ACC112 (cell line): Measurements from ENCODE around the gene C5orf15.
"Not testable (repeated sequence)": the region's sequence is repeated elsewhere in the genome, so short reads cannot be mapped to it uniquely, and the experiment has no call there.

Experiments used
- H2AFZ ChIP-seq: fragments of 200-600 bp; sonication (generic); one replicate; pipeline ENCODE4 v1.6.0; 2017; ENCODE audit warnings: antibody characterized with exemption, low read length; ENCODE audit not compliant: unreplicated experiment
- H3K27ac ChIP-seq: fragments of 200-600 bp; sonication (generic); 2 replicates; pipeline ENCODE4 v1.5.1; 2014; ENCODE audit warnings: low read depth, mild to moderate bottlenecking, antibody characterized with exemption, low read length, moderate library complexity
- H3K27me3 ChIP-seq: fragments of 200-600 bp; sonication (generic); 2 replicates; pipeline ENCODE4 v1.6.1; 2014; ENCODE audit warnings: mild to moderate bottlenecking, antibody characterized with exemption, low read length, moderate library complexity, mixed read lengths; ENCODE audit not compliant: insufficient read depth
- H3K36me3 ChIP-seq: fragments of 200-600 bp; sonication (generic); 2 replicates; pipeline ENCODE4 v1.6.1; 2016; ENCODE audit warnings: mild to moderate bottlenecking, antibody characterized with exemption, low read length, moderate library complexity, mixed read lengths; ENCODE audit not compliant: insufficient read depth
- H3K4me1 ChIP-seq: fragments of 200-600 bp; sonication (generic); one replicate; pipeline ENCODE4 v1.6.1; 2016; ENCODE audit warnings: low read length, mixed read lengths; ENCODE audit not compliant: insufficient read depth, unreplicated experiment, control insufficient read depth
- H3K4me3 ChIP-seq: fragments of 200-600 bp; sonication (generic); 2 replicates; pipeline ENCODE4 v1.5.1; 2014; ENCODE audit warnings: mild to moderate bottlenecking, low read depth, low read length
- H3K79me2 ChIP-seq: fragments of 200-600 bp; sonication (generic); one replicate; pipeline ENCODE4 v1.6.0; 2016; ENCODE audit warnings: low read length; ENCODE audit not compliant: control insufficient read depth, unreplicated experiment, insufficient read depth

C5orf15 gene

DNA sequence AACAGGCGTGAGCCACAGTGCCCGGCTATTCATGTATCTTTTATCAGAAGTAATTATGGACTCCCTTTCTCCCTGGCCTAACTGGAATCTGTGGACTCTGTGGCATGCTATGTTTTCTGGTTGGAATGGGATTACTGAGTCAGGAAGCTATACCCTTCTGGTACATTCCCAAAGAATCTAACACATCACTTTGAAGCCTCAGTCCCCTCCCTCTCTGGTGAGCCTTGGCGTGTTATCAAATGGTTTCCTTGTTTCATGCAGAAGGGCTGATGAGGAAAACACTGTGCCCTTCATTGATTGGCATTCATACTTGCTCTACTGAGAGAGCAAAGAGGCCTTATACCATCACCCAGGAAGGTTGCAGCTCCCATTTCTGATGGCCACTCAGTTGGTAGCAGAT lies 22.9 kb downstream of the C5orf15 start:
- H2AFZ ChIP-seq = no peak overlapping the region
- no peak overlapping the region for H3K27ac ChIP-seq
- no peaks in the 10 kb centered on the region for H3K4me1 ChIP-seq
- H3K36me3 ChIP-seq = no peaks in the 10 kb centered on the region
- H3K27me3 ChIP-seq = no peaks in the 10 kb centered on the region
- no peaks in the 10 kb centered on the region for H3K79me2 ChIP-seq
- H3K4me3 ChIP-seq = no peak overlapping the region

DNA sequence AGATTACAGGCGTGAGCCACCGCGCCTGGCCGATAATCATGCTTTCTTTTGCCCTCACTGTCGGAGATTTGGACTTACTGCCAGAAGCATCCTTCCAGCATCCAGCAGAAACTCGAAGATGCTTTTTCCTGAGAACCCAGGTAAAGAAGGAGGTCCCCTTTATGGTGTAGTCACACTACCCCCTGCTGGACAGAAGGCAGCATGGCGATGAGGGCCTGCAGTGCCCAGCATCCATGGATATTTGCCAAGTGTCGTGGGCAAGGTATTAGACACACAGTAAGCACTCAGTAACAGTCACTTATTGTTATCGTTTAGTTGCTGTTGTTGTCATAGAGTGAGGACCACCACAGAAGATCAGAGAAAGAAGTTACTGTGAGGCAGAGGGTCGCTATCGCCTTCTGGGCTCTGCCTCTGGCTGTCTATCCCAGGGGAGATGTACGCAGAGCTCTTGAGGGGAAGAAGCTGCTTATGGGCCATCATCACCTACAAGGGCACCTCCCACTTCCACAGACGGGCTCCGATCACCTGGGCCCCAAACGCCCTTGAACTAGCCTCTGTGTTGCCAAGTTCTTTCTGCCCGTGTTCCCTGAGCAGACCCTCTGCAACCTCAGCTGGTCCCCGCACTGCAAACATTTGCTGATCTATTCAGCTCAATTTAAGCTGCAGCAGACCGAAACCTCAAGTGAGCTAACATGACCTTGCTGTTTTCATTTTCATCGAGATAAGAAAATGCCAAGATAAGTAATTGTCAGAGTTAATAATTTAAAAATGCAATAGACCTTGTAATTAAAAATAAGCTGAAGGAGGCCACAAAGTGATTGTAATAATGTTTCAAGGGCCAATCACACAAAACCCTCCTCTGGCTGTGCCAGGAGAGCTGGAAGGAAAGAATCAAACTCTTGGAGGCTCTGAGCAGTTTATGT lies 23.9 kb downstream of the C5orf15 start:
- Histone ChIP-seq H3K4me3 (no peak overlapping the region), H2AFZ (no peak overlapping the region)

DNA sequence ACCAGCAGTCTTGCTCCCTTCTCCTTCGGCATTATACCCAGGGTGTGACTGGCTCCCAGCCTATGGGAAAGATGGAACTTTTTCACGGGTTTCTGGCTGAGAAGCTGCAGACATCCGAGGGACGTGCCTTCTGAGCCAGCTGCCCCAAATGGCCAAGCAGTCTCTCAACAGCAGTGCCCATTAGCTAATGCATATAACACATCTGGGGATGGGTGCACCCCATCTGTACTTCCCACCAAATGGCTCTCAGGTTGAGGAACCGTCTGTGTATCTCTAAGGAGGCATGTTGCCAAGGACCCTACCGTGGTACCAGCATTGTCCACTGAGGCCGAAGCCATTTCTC lies 25.0 kb downstream of the C5orf15 start:
- no peaks in the 10 kb centered on the region for H3K79me2 ChIP-seq
- H3K4me1 ChIP-seq = no peaks in the 10 kb centered on the region
- H3K27ac ChIP-seq = no peak overlapping the region
- no peaks in the 10 kb centered on the region for H3K36me3 ChIP-seq
- H3K4me3 ChIP-seq = no peak overlapping the region
- no peaks in the 10 kb centered on the region for H3K27me3 ChIP-seq
- H2AFZ ChIP-seq = no peak overlapping the region

More for the DNA sequence above, 23.9 kb downstream of the C5orf15 start:
- Histone ChIP-seq H3K36me3 (no peaks in the 10 kb centered on the region), H3K4me1 (no peaks in the 10 kb centered on the region), H3K27me3 (no peaks in the 10 kb centered on the region), H3K79me2 (no peaks in the 10 kb centered on the region), H3K27ac (no peak overlapping the region)

DNA sequence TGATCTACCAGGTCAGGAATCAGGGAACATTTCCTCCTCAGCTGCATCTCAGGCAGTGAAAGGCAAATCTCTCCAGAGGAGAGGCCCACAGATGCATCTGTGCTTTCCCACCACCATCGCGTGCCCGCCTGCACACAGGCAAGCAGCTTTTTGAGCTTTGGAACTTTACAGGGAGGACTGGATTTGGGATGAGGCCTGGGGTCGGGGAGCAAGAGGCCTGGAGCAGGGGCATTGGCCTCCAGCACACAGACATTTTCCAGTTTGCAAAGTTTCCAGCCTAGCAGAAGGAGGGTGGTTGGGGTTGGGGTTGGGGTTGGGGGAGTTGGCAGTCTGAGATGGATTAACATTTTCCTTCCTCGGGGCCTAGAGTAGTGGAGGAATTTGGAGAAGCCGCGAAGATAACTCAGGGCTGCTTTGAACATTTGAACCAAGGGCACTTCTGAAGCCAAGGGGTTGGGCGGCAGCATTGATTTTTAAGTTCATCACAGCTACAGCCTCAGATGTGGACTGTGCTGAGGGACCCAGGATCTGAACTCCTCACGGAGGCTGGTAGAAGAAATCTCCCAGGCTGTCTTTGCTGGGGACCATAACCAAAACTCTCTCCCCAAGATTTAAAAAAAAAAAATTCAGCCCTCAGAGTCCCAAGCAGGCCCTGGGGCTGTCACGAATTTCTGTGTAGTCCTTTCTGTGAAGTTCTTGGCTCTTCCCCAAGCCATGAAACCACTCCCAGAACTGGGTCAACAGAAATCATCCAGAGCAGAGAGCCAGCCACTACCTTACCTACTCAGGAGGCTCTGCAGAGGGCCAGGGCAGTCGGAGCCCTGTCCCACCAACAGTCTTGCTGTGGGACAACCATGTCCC lies 25.6 kb downstream of the C5orf15 start:
- Histone ChIP-seq H3K27ac (no peak overlapping the region), H3K4me1 (no peaks in the 10 kb centered on the region), H3K36me3 (no peaks in the 10 kb centered on the region), H3K27me3 (no peaks in the 10 kb centered on the region), H3K4me3 (no peak overlapping the region), H2AFZ (no peak overlapping the region), H3K79me2 (no peaks in the 10 kb centered on the region)

DNA sequence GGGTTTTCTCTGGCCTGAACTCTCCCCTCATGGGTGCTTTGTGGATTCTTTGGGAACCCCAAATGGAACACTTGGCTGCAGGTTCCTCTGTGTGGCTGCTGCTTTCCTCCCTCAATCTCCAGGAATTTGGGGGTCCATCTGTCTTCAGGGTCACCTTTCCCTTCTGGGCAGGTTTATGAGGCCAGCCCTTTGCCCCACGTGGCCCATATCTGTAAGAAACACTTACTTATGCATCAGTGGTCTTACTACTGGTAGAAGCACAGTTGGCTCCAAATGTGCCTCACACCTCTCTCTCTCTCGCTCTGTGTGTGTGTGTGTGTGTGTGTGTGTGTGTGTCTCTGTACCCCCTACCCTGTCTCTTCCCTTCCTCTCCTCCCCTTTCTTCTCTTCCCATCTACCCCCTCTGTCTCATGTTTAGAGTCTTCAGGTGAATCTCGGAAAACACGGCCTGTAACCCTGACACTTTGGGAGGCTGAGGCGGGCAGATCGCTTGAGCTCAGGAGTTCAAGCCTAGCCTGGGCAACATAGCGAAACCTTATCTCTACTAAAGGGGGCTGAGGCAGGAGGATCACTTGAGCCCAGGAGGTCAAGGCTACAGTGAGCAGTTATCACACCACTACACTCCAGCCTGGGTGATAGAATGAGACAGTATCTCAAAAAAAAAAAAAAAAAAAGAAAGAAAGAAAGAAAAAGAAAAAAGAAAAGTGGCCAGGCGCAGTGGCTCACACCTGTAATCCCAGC lies 26.8 kb downstream of the C5orf15 start:
- no peak overlapping the region for H3K4me3 ChIP-seq
- no peaks in the 10 kb centered on the region for H3K79me2 ChIP-seq
- H3K4me1 ChIP-seq = no peaks in the 10 kb centered on the region
- H3K27ac ChIP-seq = no peak overlapping the region
- no peaks in the 10 kb centered on the region for H3K27me3 ChIP-seq
- H3K36me3 ChIP-seq = no peaks in the 10 kb centered on the region
- H2AFZ ChIP-seq = no peak overlapping the region

DNA sequence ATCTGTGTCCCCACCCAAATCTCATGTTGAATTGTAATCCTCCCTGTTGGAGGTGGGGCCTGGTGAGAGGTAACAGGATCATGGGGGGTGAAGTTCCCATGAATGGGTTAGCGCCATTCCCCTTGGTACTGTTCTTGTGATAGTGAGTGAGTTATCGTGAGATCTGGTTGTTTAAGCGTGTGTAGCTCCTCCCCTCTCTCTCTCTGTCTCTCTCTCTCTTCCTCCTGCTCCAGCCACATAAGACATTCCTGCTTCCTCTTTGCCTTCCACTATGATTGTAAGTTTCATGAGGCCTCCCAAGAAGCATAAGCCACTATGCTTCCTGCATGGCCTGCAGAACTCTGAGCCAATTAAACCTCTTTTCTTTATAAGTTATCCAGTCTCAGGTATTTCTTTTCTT lies 28.8 kb downstream of the C5orf15 start:
- no peaks in the 10 kb centered on the region for H3K36me3 ChIP-seq
- H3K27ac ChIP-seq = no peak overlapping the region
- H3K4me3 ChIP-seq = no peak overlapping the region
- no peak overlapping the region for H2AFZ ChIP-seq
- no peaks in the 10 kb centered on the region for H3K4me1 ChIP-seq
- no peaks in the 10 kb centered on the region for H3K79me2 ChIP-seq
- H3K27me3 ChIP-seq = no peaks in the 10 kb centered on the region

DNA sequence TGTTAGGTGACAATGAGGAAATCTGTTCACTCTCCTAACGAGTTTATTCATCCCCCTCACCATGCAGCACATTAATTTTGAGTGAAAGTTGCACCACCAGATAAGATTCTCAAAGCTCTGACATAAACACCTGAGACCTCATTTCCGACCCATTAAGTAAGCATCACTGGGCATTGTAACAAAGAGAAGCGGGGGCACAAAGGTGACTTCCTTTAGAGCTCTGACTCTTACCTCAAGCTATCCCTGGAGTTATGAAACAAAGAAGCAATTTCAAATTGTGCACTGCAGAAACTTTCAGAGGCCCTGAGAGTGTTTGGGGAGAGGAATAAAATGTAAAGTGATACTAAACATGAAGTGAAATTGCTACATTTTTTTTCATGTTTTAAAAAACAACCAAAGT lies 29.5 kb downstream of the C5orf15 start:
- Histone ChIP-seq H3K4me3 (no peak overlapping the region), H3K27me3 (no peaks in the 10 kb centered on the region), H2AFZ (no peak overlapping the region), H3K4me1 (no peaks in the 10 kb centered on the region), H3K36me3 (no peaks in the 10 kb centered on the region), H3K27ac (no peak overlapping the region), H3K79me2 (no peaks in the 10 kb centered on the region)

DNA sequence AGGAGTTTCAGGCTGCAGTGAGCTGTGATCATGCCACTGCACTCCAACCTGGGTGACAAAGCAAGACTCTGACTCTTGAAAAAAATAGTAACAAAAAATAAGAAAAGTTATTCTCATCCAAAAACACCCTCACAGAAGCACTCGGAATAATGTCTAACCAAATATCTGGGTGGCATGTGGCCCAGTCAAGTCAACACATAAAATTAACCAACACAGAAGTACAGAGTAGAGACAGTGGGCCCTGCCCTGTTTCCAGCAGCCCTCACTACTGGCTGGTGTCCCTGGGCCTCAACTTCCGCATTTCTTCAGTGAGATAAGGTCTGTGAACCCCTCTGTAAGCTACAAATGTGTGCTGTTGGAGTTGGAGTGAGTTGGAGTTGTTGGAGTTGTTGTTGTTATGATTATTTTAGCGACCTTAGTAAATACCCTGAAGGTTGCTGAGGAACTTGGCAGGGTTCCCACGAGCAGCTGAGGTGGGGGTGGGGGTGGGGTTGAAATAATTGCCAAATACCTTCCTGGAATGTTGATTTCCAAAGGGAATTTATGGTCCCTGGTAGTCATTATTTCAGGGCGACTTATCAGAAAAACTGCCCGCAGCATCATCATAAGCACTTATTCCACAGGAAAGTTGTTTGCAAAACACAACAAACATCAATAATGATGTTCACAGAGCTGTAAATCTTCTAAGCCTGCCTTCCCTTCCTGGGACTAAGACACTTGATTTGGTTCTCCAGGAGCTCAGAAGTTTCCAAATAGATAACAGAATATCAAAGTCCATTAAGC lies 30.2 kb downstream of the C5orf15 start:
- no peaks in the 10 kb centered on the region for H3K4me1 ChIP-seq
- H3K27ac ChIP-seq = no peak overlapping the region
- H3K36me3 ChIP-seq = no peaks in the 10 kb centered on the region
- H3K4me3 ChIP-seq = no peak overlapping the region
- no peak overlapping the region for H2AFZ ChIP-seq
- H3K79me2 ChIP-seq = no peaks in the 10 kb centered on the region
- no peaks in the 10 kb centered on the region for H3K27me3 ChIP-seq

DNA sequence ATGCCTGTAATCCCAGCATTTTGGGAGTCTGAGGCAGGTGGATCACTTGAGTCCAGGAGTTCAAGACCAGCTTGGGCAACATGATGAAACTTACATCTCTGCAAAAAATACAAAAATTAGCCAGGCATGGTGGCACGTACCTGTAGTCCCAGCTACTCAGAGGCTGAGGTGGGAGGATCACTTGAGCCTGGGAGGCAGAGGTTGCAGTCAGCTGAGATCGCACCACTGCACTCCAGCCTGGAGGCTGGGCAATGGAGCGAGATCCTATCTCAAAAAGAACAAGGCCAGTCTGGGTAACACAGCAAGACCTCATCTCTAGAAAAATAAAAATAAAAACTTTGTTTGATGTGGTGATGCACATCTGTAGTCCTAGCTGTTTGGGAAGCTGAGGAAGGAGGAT lies 30.8 kb downstream of the C5orf15 start:
- H3K36me3 ChIP-seq, H3K27me3 ChIP-seq, H3K4me3 ChIP-seq, H3K27ac ChIP-seq, H3K4me1 ChIP-seq, H2AFZ ChIP-seq, H3K79me2 ChIP-seq: not testable (repeated sequence)

DNA sequence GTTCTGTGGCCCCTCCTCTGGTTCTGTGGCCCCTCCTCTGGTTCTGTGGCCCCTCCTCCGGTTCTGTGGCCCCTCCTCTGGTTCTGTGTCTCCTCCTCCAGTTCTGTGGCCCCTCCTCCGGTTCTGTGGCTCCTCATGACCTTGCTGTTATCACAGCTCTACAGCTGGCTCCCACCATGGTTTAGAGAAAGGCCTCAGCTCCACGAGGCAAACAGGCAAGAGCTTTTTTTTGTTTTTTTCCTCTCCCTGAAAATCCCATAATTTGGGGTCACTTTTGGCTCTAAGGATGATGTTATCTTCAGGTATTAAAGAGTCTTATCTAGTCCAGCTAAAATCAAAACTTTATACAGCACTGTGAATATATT lies 31.8 kb downstream of the C5orf15 start:
- no peaks in the 10 kb centered on the region for H3K79me2 ChIP-seq
- no peaks in the 10 kb centered on the region for H3K27me3 ChIP-seq
- no peaks in the 10 kb centered on the region for H3K36me3 ChIP-seq
- no peak overlapping the region for H2AFZ ChIP-seq
- no peaks in the 10 kb centered on the region for H3K4me1 ChIP-seq
- no peak overlapping the region for H3K27ac ChIP-seq
- no peak overlapping the region for H3K4me3 ChIP-seq
